HG03457 (cell line): ENCODE data around the gene FUOM.
"Not testable (repeated sequence)": the region's sequence is repeated elsewhere in the genome, so short reads cannot be mapped to it uniquely, and the experiment has no call there.

Experiments
- ATAC-seq: cut with Tn5 transposase; IDR thresholded peaks from one replicate; pipeline ENCODE4 v1.9.1; 2021; ENCODE audit warnings: moderate number of reproducible peaks; ENCODE audit not compliant: unreplicated experiment

The FUOM gene

DNA sequence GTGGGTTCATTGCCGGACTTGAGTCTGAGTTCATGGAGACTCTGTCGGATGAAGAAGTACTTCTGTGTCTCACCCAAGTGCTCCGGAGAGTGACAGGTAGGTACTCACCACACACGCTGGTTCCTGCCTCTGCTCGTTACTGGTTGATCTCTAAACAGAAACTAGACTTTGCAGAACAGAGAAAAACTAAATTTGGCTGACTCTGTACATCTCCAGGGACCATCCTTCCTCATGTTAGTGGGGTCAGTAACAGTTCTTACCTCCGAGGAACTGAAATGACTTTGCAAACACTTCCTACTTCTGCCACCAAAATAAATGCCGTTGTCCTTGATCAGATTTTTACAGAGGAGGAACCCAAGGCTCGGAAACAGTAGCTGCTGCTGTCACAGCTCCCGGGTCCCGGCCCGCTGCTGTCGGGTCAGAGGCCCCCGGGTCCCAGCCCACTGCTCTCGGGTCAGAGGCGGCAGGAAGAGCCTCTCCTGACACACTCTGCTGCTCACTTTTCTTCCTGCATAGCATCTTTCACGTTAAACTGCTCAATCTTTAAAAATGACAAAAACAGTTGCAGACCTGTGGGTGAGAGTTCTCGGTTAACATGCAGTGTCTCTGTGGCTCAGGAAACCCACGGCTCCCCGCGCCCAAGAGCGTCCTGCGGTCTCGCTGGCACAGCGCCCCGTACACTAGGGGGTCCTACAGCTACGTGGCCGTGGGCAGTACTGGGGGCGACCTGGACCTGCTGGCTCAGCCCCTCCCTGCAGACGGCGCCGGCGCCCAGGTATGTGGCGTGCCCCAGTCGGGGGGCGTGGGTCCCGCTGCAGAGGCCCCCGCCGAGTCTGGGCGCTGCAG lies 31.4 kb upstream of the FUOM start:
- ATAC-seq: peak; percentile 71

DNA sequence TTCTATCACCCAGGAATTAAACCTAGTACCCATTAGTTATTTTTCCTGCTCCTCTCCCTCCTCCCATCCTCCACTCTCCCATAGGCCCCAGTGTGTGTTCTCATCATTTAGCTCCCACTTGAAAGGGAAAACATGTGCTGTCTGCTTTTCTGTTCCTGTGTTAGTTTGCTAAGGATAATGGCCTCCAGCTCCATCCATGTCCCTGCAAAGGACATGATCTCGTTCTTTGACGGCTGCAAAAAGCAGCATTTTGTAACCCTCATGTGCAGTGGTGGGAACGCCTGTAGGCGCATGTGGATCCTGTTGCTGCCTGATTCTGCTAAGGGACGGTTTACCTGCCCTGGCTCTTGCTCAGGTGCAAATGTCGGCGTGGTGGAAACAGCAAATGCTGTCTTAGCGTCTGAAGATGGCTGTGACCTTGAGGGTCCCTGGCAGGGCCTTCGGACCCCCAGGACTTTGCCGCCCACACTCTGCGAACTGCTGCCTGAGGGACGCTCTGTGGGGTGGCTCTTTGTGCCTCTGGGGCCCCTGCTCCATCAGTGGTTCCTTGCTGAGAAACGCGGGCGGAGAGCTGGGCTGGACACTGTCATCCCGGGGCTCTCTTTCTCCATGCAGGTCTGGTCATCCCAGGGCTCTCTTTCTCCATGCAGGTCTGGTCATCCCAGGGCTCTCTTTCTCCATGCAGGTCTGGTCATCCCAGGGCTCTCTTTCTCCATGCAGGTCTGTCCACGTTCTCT lies 30.6 kb upstream of the FUOM start:
- ATAC-seq: no peak

DNA sequence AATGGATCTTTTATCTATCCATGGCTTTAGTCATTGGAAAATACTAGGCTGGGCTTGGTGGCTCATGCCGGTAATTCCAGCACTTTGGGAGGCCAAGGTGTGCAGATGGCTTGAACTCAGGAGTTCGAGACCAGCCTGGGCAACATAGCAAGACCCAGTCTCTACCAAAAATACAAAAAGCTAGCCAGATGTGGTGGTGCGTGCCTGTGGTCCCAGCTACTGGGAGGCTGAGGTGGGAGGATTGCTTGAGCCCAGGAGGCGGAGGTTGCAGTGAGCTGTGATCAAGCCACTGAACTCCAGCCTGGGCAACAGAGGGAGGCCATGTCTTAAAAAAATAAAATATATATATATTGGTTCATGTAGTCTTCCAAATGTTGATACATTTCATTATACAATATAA lies 29.1 kb upstream of the FUOM start:
- ATAC-seq: not testable (repeated sequence)

DNA sequence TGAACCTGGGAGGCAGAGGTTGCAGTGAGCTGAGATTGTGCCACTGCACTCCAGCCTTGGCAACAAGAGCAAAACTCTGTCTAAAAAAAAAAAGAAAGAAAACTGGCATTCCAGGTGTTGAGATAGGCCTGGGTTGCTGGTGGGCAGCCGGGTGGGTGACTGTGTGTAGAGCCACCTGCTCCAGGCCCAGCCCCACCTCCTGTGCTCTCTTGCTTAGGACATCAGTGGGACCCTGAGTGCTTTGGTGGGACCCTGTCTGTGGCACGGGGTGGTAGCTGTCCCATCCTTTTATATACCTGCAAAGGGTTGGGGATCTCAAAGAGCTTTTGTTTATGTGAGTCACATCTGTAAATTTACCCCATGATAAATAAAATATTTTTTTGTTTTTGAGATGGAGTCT lies 27.4 kb upstream of the FUOM start:
- ATAC-seq: no peak

- no peak for ATAC-seq
Measured at GRCh38 chr10:133384071-133384470, 26.3 kb upstream of the FUOM start.

DNA sequence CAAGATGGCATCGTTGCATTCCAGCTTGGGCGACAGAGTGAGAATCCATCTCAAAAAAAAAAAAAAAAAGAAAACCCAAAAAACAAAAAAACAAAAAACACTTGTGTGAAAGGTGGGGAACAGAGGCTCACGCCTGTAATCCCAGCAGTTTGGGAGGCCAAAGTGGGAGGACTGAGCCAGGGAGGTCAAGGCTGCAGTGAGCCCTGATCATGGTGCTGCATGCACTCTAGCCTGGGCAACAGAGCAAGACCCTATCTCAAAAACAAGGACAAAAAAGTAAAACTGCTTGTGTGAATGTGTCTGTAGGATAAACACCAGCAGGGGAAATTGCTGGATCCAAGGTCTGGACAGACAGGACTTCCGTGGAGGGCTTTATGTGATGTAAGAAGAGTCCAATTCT lies 25.7 kb upstream of the FUOM start:
- no peak for ATAC-seq

- ATAC-seq: no peak
Measured at GRCh38 chr10:133381036-133381435, 23.2 kb upstream of the FUOM start.

- ATAC-seq: no peak
Measured at GRCh38 chr10:133379801-133380666, 22.2 kb upstream of the FUOM start.

GRCh38 chr10:133379152-133379800 lies 21.5 kb upstream of the FUOM start, which contains the start of gene PAOX:
Gene PAOX, plus strand, starts transcription at chr10:133379262. Its CDS starts 55 bp downstream, at chr10:133379317.
- peak; percentile 46 for ATAC-seq

DNA sequence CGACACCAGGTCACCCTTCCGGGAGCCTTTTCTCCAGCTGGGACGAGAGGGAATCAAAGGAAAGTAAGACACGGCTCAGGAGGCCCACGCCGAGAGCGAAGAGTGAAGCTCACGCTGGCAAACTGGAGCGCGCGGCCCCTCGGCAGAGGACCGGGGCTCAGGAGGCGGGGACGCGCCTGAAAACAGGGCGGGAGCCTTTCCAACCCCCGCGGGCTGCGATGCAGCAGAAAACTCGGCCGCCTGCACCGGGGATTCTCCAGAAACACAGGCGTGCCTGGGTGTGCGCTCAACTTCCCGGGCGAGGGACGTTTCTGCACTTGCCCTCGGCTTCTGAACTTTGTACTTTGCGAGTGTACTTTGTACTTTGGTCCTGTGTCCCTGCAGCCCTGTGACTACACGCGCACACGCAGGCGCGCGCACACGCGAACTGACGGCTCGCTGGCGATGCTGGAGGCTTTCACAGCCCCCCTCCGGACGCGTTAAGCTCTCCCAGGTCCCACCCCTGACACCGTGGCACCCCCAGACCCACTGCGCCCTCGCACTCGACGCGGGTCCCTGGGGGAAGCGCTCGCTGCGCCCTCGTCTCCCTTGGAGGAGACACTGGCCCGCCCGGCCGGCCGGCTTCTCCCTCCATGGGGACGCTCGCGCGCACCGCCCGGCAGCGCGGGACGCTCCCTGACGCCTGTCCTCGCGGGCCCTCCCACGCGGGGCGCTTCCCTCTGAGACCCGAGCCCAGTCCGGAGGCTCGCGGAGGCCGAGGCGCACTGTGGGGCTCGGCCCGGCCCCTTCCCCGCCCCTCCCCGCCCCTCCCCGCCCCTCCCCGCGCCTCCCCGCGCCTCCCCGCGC lies 20.7 kb upstream of the FUOM start:
- no peak for ATAC-seq

DNA sequence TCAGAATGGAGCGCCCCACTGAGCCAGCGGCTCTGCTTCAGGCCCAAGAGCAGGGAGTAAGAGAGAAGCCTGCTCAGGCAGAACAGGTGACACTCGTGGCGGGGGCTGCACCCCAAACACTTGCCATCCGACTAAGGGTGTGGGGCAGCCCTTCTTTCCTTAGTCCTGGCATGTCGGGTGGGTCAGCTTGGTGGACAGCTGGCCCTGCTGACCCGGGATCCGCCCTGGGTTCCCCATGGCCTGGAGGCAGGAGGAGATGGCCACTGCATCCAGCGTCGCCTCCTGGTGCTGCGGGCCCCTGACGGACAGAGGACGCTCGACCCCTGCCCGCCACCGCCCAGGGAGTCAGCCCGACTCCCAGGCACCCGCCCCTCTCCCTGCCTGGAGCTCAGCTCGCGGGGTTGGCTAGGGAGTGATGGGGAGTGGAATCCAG lies 20.0 kb upstream of the FUOM start:
- no peak for ATAC-seq

DNA sequence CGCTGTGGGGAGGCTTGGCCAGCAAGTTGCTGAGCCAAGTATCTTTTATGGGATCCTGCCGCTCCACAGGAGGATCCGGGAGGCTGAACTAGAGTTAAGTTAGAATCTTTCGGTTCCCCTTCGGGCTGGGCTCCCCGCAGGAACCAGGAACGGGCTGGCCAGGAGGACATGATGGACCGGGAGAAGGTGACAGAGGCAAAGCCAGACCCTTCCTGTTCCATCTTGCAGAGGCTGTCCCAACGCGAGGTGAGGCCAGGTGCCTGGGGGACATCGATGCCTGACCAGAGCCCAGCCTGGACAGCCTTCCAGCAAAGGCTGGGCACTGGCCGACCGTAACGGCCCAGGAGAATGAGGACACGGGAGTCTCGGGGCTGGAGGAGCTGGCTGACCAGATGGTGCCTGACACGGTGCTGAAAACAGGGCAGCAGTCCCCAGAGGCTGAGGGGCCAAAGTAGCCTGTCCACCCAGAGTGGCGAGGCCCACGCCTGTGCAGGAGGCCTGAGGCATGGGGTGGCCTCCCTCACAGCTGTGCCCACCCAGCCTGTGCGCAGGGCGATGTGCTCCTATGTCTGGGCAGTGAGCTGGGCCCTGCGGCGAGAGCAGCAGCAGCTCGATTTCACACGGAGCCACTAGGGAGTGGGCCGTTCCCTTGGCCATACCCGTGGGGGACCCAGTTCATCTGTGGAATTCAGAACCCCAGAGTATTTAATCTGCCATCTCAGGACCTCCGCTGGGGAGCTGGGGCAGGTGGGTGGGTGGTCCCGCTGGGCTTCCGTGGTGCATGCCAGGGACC lies 19.4 kb upstream of the FUOM start:
- no peak for ATAC-seq

DNA sequence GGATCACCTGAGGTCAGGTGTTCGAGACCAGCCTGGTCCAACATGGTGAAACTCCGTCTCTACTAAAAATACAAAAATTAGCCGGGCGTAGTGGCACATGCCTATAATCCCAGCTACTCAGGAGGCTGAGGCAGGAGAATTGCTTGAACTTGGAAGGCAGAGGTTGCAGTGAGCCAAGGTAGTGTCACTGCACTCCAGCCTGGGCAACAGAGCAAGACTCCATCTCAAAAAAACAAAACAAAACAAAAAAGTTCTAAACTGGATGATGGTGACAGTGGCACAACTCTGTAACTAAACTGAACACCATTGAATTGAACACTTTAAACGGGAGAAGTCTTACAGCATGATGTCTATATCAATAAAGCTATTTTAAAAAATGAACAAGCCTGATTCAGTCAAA lies 18.4 kb upstream of the FUOM start:
- ATAC-seq: not testable (repeated sequence)

GRCh38 chr10:133375357-133376115 lies 17.7 kb upstream of the FUOM start:
- no peak for ATAC-seq

DNA sequence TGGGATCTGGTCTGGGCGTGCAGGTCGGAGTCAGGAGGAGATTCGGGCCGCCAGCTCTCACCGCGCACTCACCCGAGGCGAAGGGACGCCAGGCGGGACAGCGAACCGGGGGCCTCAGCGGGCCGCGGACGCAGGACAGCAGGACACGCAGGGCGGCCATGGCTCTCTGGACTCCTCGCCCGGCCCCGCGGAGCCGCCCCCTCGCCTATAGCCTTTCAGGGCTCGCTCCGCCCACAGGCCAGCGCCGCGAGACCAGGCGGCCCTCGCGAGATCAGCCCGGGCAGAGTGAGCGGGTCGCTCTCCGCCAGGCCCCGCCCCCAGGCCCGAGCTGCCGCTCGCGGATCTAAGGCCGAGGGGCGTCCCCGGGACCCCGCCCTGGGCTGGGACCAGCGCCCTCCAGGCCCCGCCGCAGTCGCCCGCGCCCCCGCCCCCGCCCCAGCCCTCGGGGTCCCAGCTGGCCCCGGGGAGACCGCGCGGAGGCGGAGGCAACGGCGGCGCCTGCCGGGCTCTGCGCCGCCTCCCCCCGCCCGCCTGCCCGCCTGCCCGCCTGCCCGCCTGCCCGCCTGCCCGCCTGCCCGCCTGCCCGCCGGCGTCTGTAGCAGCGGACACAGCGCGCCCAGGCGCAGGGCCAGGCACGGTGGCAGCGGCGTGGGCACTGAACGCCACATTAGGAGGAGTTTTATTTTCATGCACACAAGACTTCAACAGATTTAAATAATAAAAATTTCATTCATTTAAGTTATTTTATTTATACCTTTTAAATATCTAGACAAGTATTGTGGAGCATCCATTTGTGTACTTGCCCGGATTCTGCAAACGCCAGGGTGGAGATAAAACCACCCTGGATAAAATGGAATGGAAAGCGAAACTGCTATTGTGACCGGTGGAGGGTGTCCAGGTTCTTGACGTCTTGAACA lies 15.6 kb upstream of the FUOM start, which contains the start of gene ECHS1:
TSS of gene ECHS1 (minus strand) at position 181 of the 917 bp plus-strand sequence. CDS start at position 160, 21 bp downstream.
- ATAC-seq: peak; percentile 90

GRCh38 chr10:133372507-133372906 lies 14.7 kb upstream of the FUOM start:
- ATAC-seq: no peak
